ENCODE data around the gene MADCAM1. TPM values are rescaled to one million over a fixed set of nuclear protein-coding genes. Genes with fewer than 3 reads are reported as not detected.

Gene MADCAM1
- total RNA-seq, 1 experiment from 2014 or later = 0.47 TPM

DNA sequence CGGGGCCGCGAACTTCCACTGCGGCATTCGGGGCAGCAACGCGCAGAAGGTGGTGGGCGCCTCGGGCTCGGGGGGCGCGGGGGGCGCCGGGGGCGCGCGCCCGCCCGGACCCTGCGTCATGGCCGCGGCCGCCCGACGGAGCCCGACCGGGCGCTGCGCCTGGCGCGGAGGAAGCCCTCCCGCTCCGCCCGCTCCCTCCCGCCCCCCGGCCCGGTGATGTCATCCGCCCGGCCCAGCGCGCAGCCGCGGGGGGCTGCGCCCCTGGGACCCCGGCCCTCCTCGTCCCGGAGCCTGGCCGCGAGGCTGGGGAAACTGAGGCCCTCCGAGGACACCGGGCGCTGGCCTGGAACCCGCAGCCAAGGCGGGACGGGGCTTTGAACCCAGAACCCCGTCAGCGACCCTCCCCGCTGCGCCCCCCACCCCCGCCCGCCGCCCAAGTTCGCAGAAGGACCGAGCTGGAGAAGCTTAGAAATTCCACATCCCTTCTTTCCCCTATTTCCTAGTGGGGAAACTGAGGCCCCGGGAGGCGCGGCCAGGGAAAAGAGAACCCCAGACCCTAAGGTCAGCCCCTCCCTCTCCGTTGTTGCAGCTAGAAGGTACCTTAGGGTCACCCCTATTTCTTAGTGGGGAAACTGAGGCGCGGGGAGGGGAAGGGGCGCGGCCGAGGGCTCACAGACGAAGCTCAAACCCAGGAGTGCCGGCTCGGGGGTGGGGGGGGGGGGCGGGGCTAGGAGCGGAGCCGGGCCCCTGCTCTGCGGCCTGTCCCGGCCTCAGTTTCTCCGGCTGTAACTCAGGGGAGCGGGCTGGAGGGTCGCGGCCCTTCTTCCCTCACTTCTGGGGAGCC is 35.2 kb upstream of the MADCAM1 start, which contains the start of gene SHC2:
SHC2 (minus strand) TSS at position 157 of the 844 bp plus-strand sequence; CDS start at position 120, 37 bp downstream.
- Mint-ChIP-seq H3K36me3 (ENCODE audit: insufficient read depth, unreplicated experiment) (peaks cover 6% of the 10 kb centered on the region), H3K4me1 (ENCODE audit: insufficient read depth, unreplicated experiment) (no peaks in the 10 kb centered on the region), H3K27me3 (ENCODE audit: insufficient read depth, unreplicated experiment) (no peaks in the 10 kb centered on the region), H3K4me3 (ENCODE audit: unreplicated experiment) (peak within 1 kb of the TSS; percentile 71), H3K27ac (ENCODE audit: low read depth, unreplicated experiment) (peak within 1 kb of the TSS; percentile 49), H3K9me3 (ENCODE audit: unreplicated experiment) (peaks cover 17% of the 10 kb centered on the region)
- no peak for DNase-seq (ENCODE audit: unreplicated experiment)
- CTCF ChIA-PET = no interaction called here
- POLR2A ChIA-PET = interaction anchor here (0.7 kb wide), 1 partner anchor 112 kb away, joined by 4 read pairs; no protein-coding TSS in a partner anchor
- intact Hi-C loops (cut with micrococcal nuclease) = no loop called here
- TF ChIP-seq, protein P1, sequence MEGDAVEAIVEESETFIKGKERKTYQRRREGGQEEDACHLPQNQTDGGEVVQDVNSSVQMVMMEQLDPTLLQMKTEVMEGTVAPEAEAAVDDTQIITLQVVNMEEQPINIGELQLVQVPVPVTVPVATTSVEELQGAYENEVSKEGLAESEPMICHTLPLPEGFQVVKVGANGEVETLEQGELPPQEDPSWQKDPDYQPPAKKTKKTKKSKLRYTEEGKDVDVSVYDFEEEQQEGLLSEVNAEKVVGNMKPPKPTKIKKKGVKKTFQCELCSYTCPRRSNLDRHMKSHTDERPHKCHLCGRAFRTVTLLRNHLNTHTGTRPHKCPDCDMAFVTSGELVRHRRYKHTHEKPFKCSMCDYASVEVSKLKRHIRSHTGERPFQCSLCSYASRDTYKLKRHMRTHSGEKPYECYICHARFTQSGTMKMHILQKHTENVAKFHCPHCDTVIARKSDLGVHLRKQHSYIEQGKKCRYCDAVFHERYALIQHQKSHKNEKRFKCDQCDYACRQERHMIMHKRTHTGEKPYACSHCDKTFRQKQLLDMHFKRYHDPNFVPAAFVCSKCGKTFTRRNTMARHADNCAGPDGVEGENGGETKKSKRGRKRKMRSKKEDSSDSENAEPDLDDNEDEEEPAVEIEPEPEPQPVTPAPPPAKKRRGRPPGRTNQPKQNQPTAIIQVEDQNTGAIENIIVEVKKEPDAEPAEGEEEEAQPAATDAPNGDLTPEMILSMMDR (IDR thresholded peaks at IDR 0.05; ENCODE audit: unreplicated experiment) = no peak
- no TSS peak for BruUV-seq (replicated peaks)

GRCh38 chr19:461721-462551 is 34.4 kb upstream of the MADCAM1 start:
- Mint-ChIP-seq H3K4me1 (ENCODE audit: insufficient read depth, unreplicated experiment) (no peaks in the 10 kb centered on the region), H3K27me3 (ENCODE audit: insufficient read depth, unreplicated experiment) (no peaks in the 10 kb centered on the region), H3K36me3 (ENCODE audit: insufficient read depth, unreplicated experiment) (no peaks in the 10 kb centered on the region), H3K4me3 (ENCODE audit: unreplicated experiment) (peak overlapping the region; percentile 71), H3K9me3 (ENCODE audit: unreplicated experiment) (peaks cover 23% of the 10 kb centered on the region), H3K27ac (ENCODE audit: low read depth, unreplicated experiment) (peak overlapping the region; percentile 42)
- ChIA-PET POLR2A (interaction anchor here (0.7 to 1.5 kb wide), 2 partner anchors 24 to 113 kb away, joined by 4 to 5 read pairs; no protein-coding TSS in a partner anchor), CTCF (no interaction called here)
- no TSS peak for BruUV-seq (replicated peaks)
- intact Hi-C loops (cut with micrococcal nuclease) = no loop called here
- DNase-seq (ENCODE audit: unreplicated experiment) = no peak
- TF ChIP-seq, protein P1 (IDR thresholded peaks at IDR 0.05; ENCODE audit: unreplicated experiment) = no peak

DNA sequence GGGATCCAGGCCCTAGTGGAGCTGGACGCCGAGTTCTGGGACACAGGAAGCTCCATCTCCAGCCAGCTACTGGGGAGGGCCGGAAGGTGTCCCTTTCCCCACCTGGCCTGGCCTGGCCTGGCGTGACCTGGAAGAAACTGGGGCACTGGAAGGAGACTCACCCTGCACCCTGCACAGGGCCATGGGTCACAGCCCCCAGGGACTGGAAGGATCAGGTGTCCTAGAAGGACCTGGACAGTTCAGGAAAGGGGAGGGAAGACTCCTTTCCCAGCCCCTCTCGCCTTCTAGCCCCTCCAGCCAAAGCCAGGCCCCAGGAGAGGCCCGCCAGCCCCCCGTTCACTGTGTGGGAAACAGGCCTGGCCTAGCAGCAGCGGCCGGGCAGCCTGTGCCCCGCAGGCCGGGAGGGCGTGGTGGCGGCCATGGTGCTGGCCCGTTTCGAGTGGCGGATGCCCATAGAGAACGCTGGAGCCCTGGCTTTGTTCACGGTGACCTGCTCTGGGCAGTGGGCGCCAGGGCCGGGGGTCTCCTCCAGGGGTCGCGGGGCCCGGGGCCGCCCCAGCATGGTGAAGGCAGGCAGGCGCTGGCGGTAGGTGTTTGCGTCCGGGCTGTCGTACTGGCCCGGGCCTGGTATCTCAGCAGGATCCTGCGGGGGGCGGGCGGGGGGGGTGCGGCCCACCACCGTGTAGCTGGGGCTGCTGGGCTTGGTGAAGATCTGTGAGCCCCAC is 32.6 kb upstream of the MADCAM1 start:
- POLR2A ChIA-PET = no interaction called here
- H3K4me3 Mint-ChIP-seq (ENCODE audit: unreplicated experiment) = no peak overlapping the region
- no peak overlapping the region for H3K27ac Mint-ChIP-seq (ENCODE audit: low read depth, unreplicated experiment)
- TF ChIP-seq, protein P1 (IDR thresholded peaks at IDR 0.05; ENCODE audit: unreplicated experiment) = no peak
- peaks cover 23% of the 10 kb centered on the region for H3K9me3 Mint-ChIP-seq (ENCODE audit: unreplicated experiment)
- BruUV-seq (replicated peaks) = no TSS peak
- intact Hi-C loops (cut with micrococcal nuclease) = no loop called here
- DNase-seq (ENCODE audit: unreplicated experiment) = no peak
- H3K4me1 Mint-ChIP-seq (ENCODE audit: insufficient read depth, unreplicated experiment) = no peaks in the 10 kb centered on the region
- no peaks in the 10 kb centered on the region for H3K36me3 Mint-ChIP-seq (ENCODE audit: insufficient read depth, unreplicated experiment)
- CTCF ChIA-PET = no interaction called here
- no peaks in the 10 kb centered on the region for H3K27me3 Mint-ChIP-seq (ENCODE audit: insufficient read depth, unreplicated experiment)

- ChIA-PET CTCF (no interaction called here), POLR2A (no interaction called here)
- no peaks in the 10 kb centered on the region for H3K27me3 Mint-ChIP-seq (ENCODE audit: insufficient read depth, unreplicated experiment)
- H3K36me3 Mint-ChIP-seq (ENCODE audit: insufficient read depth, unreplicated experiment) = no peaks in the 10 kb centered on the region
- DNase-seq (ENCODE audit: unreplicated experiment) = no peak
- TF ChIP-seq, protein P1 (IDR thresholded peaks at IDR 0.05; ENCODE audit: unreplicated experiment) = no peak
- H3K9me3 Mint-ChIP-seq (ENCODE audit: unreplicated experiment) = peaks cover 23% of the 10 kb centered on the region
- no peaks in the 10 kb centered on the region for H3K4me1 Mint-ChIP-seq (ENCODE audit: insufficient read depth, unreplicated experiment)
- no peak overlapping the region for H3K4me3 Mint-ChIP-seq (ENCODE audit: unreplicated experiment)
- BruUV-seq (replicated peaks) = no TSS peak
- no peak overlapping the region for H3K27ac Mint-ChIP-seq (ENCODE audit: low read depth, unreplicated experiment)
- intact Hi-C loops (cut with micrococcal nuclease) = no loop called here
Observed at GRCh38 chr19:464208-464545, 32.1 kb upstream of the MADCAM1 start.
